OCI-LY1 (cell line): ENCODE data around the gene ADAMTS7.
"Not testable (repeated sequence)": the region's sequence is repeated elsewhere in the genome, so short reads cannot be mapped to it uniquely, and the experiment has no call there.

ENCODE experiments used
- H2AFZ ChIP-seq: fragments of 200-600 bp; sonication (generic), shearing (Covaris generic); 2 replicates; pipeline ENCODE4 v1.6.0; 2014; ENCODE audit warnings: antibody characterized with exemption, mild to moderate bottlenecking, low read length
- H3F3A ChIP-seq: fragments of 200-600 bp; sonication (generic), shearing (Covaris generic); 2 replicates; pipeline ENCODE4 v1.6.0; 2014; ENCODE audit warnings: mild to moderate bottlenecking, antibody characterized with exemption, low read length, moderate library complexity; ENCODE audit not compliant: insufficient read depth
- H3K27ac ChIP-seq: fragments of 200-600 bp; sonication (generic); 2 replicates; pipeline ENCODE4 v1.5.1; 2014; ENCODE audit warnings: low read length, mixed run types, mild to moderate bottlenecking, low read depth; ENCODE audit not compliant: poor library complexity, severe bottlenecking
- H3K27me3 ChIP-seq: fragments of 200-600 bp; sonication (generic); 2 replicates; pipeline ENCODE4 v1.6.0; 2014; ENCODE audit warnings: antibody characterized with exemption, mild to moderate bottlenecking, low read length, moderate library complexity; ENCODE audit not compliant: insufficient read depth
- H3K36me3 ChIP-seq: fragments of 200-600 bp; sonication (generic); 2 replicates; pipeline ENCODE4 v1.6.1; 2014; ENCODE audit warnings: mild to moderate bottlenecking, antibody characterized with exemption, low read length, moderate library complexity, mixed read lengths; ENCODE audit not compliant: insufficient read depth
- H3K4me1 ChIP-seq: fragments of 200-600 bp; sonication (generic); 2 replicates; pipeline ENCODE4 v1.5.1; 2014; ENCODE audit warnings: mild to moderate bottlenecking, low read length, moderate library complexity; ENCODE audit not compliant: insufficient read depth, severe bottlenecking
- H3K4me2 ChIP-seq: fragments of 200-600 bp; sonication (generic), shearing (Covaris generic); 2 replicates; pipeline ENCODE4 v1.6.1; 2014; ENCODE audit warnings: low read length
- H3K4me3 ChIP-seq: fragments of 200-600 bp; sonication (generic); 2 replicates; pipeline ENCODE4 v1.5.1; 2014; ENCODE audit warnings: low read length, low read depth, mild to moderate bottlenecking, mixed read lengths; ENCODE audit not compliant: poor library complexity, severe bottlenecking
- H3K79me2 ChIP-seq: fragments of 200-600 bp; shearing (Covaris generic); 2 replicates; pipeline ENCODE4 v1.6.1; 2016; ENCODE audit warnings: mixed run types, low read length, mixed read lengths; ENCODE audit not compliant: insufficient read depth
- H3K9ac ChIP-seq: fragments of 200-600 bp; sonication (generic), shearing (Covaris generic); 2 replicates; pipeline ENCODE4 v1.6.1; 2014; ENCODE audit warnings: mild to moderate bottlenecking, low read length, mixed read lengths
- H3K9me2 ChIP-seq: fragments of 200-600 bp; sonication (generic), shearing (Covaris generic); 2 replicates; pipeline ENCODE4 v1.6.1; 2014; ENCODE audit warnings: low read depth, mild to moderate bottlenecking, low read length, mixed read lengths
- H3K9me3 ChIP-seq: fragments of 200-600 bp; shearing (Covaris generic); 2 replicates; pipeline ENCODE4 v1.6.1; 2014; ENCODE audit warnings: low read length, mixed read lengths
- H4K20me1 ChIP-seq: fragments of 200-600 bp; sonication (generic), shearing (Covaris generic); 2 replicates; pipeline ENCODE4 v1.6.0; 2016; ENCODE audit warnings: mild to moderate bottlenecking, low read length; ENCODE audit not compliant: insufficient read depth
- EZH2 ChIP-seq: fragments of 200-600 bp; sonication (generic), shearing (Covaris generic); IDR thresholded peaks from 2 replicates; pipeline ENCODE4 v1.8.0; 2017; ENCODE audit warnings: borderline replicate concordance, mixed run types, mild to moderate bottlenecking, antibody characterized with exemption, low read length, moderate library complexity, mixed read lengths
- TF ChIP-seq, protein P1 (sequence below): fragments of 200-600 bp; sonication (generic), shearing (Covaris generic); IDR thresholded peaks from 2 replicates; pipeline ENCODE4 v1.5.1; 2017; ENCODE audit warnings: mild to moderate bottlenecking, antibody characterized with exemption, low read length, moderate library complexity, mixed read lengths

The ADAMTS7 gene

DNA sequence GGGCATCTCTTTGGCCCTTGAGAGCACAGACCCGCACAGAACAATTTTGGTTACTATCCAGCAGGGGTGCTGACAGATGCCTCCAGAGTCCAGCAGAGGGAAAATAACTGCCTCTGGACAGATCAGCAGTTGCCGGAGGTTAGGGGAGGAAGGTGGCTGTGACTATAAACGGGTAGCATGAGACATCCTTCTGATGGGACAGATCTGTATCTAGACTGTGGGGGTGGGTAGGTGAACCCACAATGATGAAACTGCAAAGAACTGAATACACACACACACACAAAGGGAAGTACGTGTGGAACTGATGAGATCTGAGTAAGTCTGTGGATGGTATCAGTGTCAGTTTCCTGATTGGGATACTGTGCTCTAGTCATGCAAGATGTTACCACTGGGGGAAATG is 21.2 kb downstream of the ADAMTS7 start:
- Histone ChIP-seq H2AFZ (no peak overlapping the region), H3K27ac (no peak overlapping the region), H3K9ac (no peak overlapping the region), H3K4me1 (no peaks in the 10 kb centered on the region), H3K4me2 (no peak overlapping the region), H3F3A (no peaks in the 10 kb centered on the region), H3K9me2 (no peaks in the 10 kb centered on the region), H3K9me3 (no peaks in the 10 kb centered on the region), H3K27me3 (no peaks in the 10 kb centered on the region), H4K20me1 (no peaks in the 10 kb centered on the region), H3K4me3 (no peak overlapping the region), H3K79me2 (no peaks in the 10 kb centered on the region), H3K36me3 (no peaks in the 10 kb centered on the region)
- no peak for TF ChIP-seq EZH2
- TF ChIP-seq, protein P1, sequence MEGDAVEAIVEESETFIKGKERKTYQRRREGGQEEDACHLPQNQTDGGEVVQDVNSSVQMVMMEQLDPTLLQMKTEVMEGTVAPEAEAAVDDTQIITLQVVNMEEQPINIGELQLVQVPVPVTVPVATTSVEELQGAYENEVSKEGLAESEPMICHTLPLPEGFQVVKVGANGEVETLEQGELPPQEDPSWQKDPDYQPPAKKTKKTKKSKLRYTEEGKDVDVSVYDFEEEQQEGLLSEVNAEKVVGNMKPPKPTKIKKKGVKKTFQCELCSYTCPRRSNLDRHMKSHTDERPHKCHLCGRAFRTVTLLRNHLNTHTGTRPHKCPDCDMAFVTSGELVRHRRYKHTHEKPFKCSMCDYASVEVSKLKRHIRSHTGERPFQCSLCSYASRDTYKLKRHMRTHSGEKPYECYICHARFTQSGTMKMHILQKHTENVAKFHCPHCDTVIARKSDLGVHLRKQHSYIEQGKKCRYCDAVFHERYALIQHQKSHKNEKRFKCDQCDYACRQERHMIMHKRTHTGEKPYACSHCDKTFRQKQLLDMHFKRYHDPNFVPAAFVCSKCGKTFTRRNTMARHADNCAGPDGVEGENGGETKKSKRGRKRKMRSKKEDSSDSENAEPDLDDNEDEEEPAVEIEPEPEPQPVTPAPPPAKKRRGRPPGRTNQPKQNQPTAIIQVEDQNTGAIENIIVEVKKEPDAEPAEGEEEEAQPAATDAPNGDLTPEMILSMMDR, result no peak

DNA sequence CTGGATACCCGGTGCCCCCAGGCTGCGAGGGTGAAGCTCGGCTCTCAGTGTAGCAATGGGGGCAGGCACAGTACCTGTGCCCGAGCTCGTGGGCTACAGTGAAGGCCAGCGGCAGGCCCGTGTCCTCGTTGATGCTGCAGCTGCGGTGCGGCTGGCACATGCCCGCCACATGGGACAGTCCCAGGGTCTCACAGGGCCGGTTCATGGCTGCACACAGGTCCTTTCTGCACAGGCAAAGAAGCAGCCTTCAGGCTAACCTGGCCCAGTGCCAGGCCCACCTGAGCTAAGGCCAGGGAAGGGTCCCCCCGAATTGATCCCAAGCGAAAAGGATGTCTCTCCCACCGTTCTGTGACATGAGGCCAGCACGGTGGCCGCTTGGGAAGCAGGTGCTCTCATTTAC is 21.6 kb downstream of the ADAMTS7 start:
- Histone ChIP-seq H3K36me3 (no peaks in the 10 kb centered on the region), H3K9me2 (no peaks in the 10 kb centered on the region), H3F3A (no peaks in the 10 kb centered on the region), H3K27me3 (no peaks in the 10 kb centered on the region), H3K9ac (no peak overlapping the region), H3K27ac (no peak overlapping the region), H4K20me1 (no peaks in the 10 kb centered on the region), H3K4me1 (no peaks in the 10 kb centered on the region), H2AFZ (no peak overlapping the region), H3K4me2 (no peak overlapping the region), H3K79me2 (no peaks in the 10 kb centered on the region), H3K4me3 (no peak overlapping the region), H3K9me3 (no peaks in the 10 kb centered on the region)
- TF ChIP-seq, protein P1, result no peak
- no peak for TF ChIP-seq EZH2

DNA sequence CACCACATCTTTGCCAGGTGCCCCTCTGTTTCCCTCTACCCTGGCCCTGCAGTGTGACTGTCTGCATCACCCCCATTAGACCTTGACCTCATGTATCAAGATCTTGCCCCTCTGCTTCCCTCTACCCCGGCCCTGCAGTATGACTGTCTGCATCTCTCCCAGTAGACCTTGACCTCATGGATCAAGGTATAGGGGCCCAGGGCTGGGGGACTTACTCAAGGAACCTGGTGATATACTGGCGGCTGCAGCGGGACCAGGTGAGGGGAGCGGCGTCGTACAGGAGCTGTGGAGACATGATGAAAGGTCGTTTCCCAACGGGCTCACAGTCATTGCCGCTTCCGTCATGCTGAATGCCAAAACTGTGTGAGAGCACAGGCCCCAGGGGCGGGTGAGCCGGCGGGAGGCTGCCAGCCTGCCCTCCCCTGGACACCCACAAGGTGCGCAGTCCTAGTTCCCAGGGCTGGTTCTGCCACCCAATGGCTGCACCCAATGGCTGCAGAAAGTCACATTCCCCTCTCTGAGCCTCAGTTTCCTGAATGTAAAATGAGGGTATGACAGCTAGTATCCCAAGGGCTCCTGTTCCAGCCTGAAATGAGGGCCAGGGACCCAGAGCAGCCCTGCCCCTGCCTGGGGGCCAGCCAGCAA is 23.1 kb downstream of the ADAMTS7 start:
- no peaks in the 10 kb centered on the region for H3K9me2 ChIP-seq
- no peak overlapping the region for H2AFZ ChIP-seq
- H3K27ac ChIP-seq, result no peak overlapping the region
- H3F3A ChIP-seq, result no peaks in the 10 kb centered on the region
- no peaks in the 10 kb centered on the region for H3K4me1 ChIP-seq
- no peak overlapping the region for H3K4me2 ChIP-seq
- no peaks in the 10 kb centered on the region for H3K9me3 ChIP-seq
- H3K79me2 ChIP-seq, result no peaks in the 10 kb centered on the region
- H3K4me3 ChIP-seq, result no peak overlapping the region
- H3K36me3 ChIP-seq, result no peaks in the 10 kb centered on the region
- TF ChIP-seq, protein P1, result no peak
- TF ChIP-seq EZH2, result no peak
- no peaks in the 10 kb centered on the region for H3K27me3 ChIP-seq
- no peak overlapping the region for H3K9ac ChIP-seq
- H4K20me1 ChIP-seq, result no peaks in the 10 kb centered on the region

DNA sequence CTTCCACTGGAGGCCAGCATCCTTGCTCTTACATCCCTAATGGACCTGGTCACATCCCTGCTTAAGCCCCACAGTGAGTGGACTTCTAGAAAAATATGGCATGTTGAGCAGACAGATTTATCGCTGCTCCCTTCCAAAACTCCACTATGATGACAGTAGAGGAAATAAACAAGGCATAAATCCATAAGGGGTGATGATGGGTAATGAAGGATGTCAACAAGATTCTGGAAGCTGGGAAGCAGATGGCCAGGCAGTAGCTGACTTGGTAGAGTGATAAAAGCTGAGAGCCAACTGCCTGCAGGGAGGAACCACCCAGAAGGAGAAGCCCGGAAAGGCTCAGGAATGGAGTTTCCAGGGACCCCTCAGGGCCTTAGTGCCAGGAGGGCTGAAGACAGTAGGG is 28.9 kb downstream of the ADAMTS7 start:
- H3K27ac ChIP-seq, H3K36me3 ChIP-seq, H3K79me2 ChIP-seq, H3K9me3 ChIP-seq, H2AFZ ChIP-seq, H3K4me1 ChIP-seq, H4K20me1 ChIP-seq, H3K27me3 ChIP-seq, H3K9me2 ChIP-seq, H3K9ac ChIP-seq, H3K4me2 ChIP-seq, H3K4me3 ChIP-seq, H3F3A ChIP-seq: not testable (repeated sequence)

DNA sequence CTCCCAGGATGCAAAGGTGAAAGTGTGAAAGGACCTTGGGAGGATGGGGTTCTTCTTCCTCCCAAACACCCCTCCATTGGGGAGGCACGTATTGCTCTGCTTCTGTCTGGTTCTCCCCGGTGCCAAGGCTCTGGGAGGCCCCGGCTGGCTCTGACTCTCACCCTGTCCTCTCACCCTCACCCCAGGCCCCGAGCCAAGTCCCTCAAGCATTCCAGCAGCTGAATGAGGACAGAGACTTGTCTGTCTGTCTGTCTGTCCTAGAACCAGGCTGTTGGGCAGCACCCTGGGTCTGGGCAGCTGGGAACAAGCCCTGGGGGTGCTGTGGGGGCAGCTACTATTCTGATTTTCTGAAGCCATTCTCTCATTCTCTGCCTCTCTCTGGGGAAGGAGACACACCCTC is 29.9 kb downstream of the ADAMTS7 start:
- not testable (repeated sequence) for H3F3A ChIP-seq, H4K20me1 ChIP-seq, H3K79me2 ChIP-seq, H3K4me1 ChIP-seq, H3K9ac ChIP-seq, H3K27me3 ChIP-seq, H3K9me3 ChIP-seq, H3K27ac ChIP-seq, H3K4me2 ChIP-seq, H3K4me3 ChIP-seq, H3K36me3 ChIP-seq, H3K9me2 ChIP-seq, H2AFZ ChIP-seq
